ENCODE measurements around the gene SDC1.

DNA sequence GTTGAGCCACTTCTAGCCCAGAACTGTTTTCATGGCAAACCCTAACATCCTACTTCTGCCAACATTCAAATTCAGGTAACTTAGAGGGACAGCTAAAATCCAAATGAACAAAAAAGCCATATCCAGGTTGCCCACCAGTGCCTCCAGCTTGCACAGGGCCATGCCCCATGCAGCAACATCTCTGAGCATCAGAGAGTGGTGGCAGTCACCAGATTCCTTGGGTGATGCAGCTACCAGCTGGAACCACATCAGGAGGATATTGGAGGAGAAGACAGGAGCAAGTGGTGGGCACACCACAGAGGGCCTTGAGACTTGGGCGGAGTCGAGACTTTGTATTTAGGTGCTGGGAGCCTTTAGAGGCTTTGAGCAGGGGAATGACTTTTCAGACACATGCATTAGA lies 50.5 kb downstream of the SDC1 start:
- TF ChIP-seq, protein P1, sequence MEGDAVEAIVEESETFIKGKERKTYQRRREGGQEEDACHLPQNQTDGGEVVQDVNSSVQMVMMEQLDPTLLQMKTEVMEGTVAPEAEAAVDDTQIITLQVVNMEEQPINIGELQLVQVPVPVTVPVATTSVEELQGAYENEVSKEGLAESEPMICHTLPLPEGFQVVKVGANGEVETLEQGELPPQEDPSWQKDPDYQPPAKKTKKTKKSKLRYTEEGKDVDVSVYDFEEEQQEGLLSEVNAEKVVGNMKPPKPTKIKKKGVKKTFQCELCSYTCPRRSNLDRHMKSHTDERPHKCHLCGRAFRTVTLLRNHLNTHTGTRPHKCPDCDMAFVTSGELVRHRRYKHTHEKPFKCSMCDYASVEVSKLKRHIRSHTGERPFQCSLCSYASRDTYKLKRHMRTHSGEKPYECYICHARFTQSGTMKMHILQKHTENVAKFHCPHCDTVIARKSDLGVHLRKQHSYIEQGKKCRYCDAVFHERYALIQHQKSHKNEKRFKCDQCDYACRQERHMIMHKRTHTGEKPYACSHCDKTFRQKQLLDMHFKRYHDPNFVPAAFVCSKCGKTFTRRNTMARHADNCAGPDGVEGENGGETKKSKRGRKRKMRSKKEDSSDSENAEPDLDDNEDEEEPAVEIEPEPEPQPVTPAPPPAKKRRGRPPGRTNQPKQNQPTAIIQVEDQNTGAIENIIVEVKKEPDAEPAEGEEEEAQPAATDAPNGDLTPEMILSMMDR (IDR thresholded peaks at IDR 0.05; ENCODE audit: poor library complexity) = no peak
- TF ChIP-seq EZH2phosphoT487 (IDR thresholded peaks at IDR 0.05; ENCODE audit: low read depth, severe bottlenecking, unreplicated experiment) = no peak
